Endothelial cell of umbilical vein (primary cell): ENCODE data around the gene NDUFAF2. TPM values are rescaled to one million over a fixed set of nuclear protein-coding genes. Genes with fewer than 3 reads are reported as not detected.

ENCODE experiments used
- BruUV-seq: library from RNA; stranded (reverse); fragments of 400-500 nt; replicated peaks from 2 replicates; lab custom pipeline; 2021; lab: Mats Ljungman, UMichigan
- CTCF ChIA-PET: fragments of 300-600, 350-600 bp; sonication (Branson Sonifier 250); formaldehyde crosslinking; loops from one replicate; lab custom pipeline; 2021; ENCODE audit warnings: antibody characterized with exemption, inconsistent platforms; lab: Charles Lee
- POLR2A ChIA-PET: fragments of 300-600, 350-600 bp; sonication (Branson Sonifier 250); formaldehyde crosslinking; loops from one replicate; lab custom pipeline; 2021; ENCODE audit warnings: antibody characterized with exemption, inconsistent platforms; lab: Charles Lee
- DNase-seq: peaks from one replicate; pipeline ENCODE4 v3.0.0-alpha.2; 2011; ENCODE audit warnings: low read depth, low spot score
- FAIRE-seq: peaks from 2 replicates; lab custom pipeline; 2011; peaks lifted over from hg19 to GRCh38; lab: Jason Lieb, UNC
- H2AFZ ChIP-seq: 2 replicates; pipeline ENCODE4 v1.6.0; 2012; ENCODE audit warnings: low read depth, low read length, control low read depth, inconsistent platforms
- H3K27ac ChIP-seq: 2 replicates; pipeline ENCODE4 v1.5.1; 2011; ENCODE audit warnings: low read depth, mild to moderate bottlenecking, control low read depth, low read length, moderate library complexity; ENCODE audit not compliant: insufficient read depth
- H3K27me3 ChIP-seq, 2 experiments: 2 replicates each; pipeline versions ENCODE4 v1.6.0 to v1.6.1; 2011; ENCODE audit warnings: low read length in 2 of 2, mixed read lengths in 1 of 2; ENCODE audit not compliant: control insufficient read depth in 2 of 2, insufficient read depth in 2 of 2
- H3K36me3 ChIP-seq, 2 experiments: 2 replicates in 1 of 2; 3 replicates in 1 of 2; pipeline ENCODE4 v1.5.1; 2011; ENCODE audit warnings: low read length in 2 of 2, mild to moderate bottlenecking in 1 of 2, moderate library complexity in 1 of 2; ENCODE audit not compliant: control insufficient read depth in 2 of 2, insufficient read depth in 2 of 2; ENCODE audit errors: extremely low read depth in 1 of 2
- H3K4me1 ChIP-seq: 3 replicates; pipeline ENCODE4 v1.5.1; 2011; ENCODE audit warnings: mild to moderate bottlenecking, low read length; ENCODE audit not compliant: control insufficient read depth, insufficient read depth; ENCODE audit errors: extremely low read depth
- H3K4me2 ChIP-seq: 2 replicates; pipeline ENCODE4 v1.6.1; 2011; ENCODE audit warnings: low read length, control low read depth, mixed read lengths; ENCODE audit not compliant: insufficient read depth
- H3K4me3 ChIP-seq, 3 experiments: fragments of 200-600 bp in 1 of 3; sonication (generic), shearing (Covaris generic) in 1 of 3; replicated peaks in 1 of 3; 2 replicates each; pipeline ENCODE4 v1.5.1; 2011 to 2016; ENCODE audit warnings: control low read depth in 3 of 3, low read length in 3 of 3, mild to moderate bottlenecking in 2 of 3, inconsistent platforms in 1 of 3, low read depth in 1 of 3, moderate library complexity in 1 of 3; ENCODE audit not compliant: insufficient read depth in 1 of 3
- H3K79me2 ChIP-seq: 2 replicates; pipeline ENCODE4 v1.6.0; 2012; ENCODE audit warnings: low read length, inconsistent platforms; ENCODE audit not compliant: control insufficient read depth, insufficient read depth
- H3K9ac ChIP-seq: replicated peaks from 2 replicates; pipeline ENCODE3; 2011; ENCODE audit warnings: low read length, control low read depth; ENCODE audit not compliant: insufficient read depth; ENCODE audit errors: extremely low read depth
- H3K9me1 ChIP-seq: replicated peaks from 3 replicates; pipeline ENCODE4 v1.6.0; 2011; ENCODE audit warnings: mild to moderate bottlenecking, low read length; ENCODE audit not compliant: control insufficient read depth, insufficient read depth; ENCODE audit errors: extremely low read depth
- H3K9me3 ChIP-seq: replicated peaks from 2 replicates; pipeline ENCODE4 v1.5.1; 2012; ENCODE audit warnings: low read length, inconsistent platforms; ENCODE audit not compliant: control insufficient read depth, insufficient read depth
- H4K20me1 ChIP-seq: replicated peaks from 2 replicates; pipeline ENCODE3; 2011; ENCODE audit warnings: mild to moderate bottlenecking, low read length; ENCODE audit not compliant: control insufficient read depth, insufficient read depth; ENCODE audit errors: extremely low read depth
- EZH2 ChIP-seq: IDR thresholded peaks from 2 replicates; pipeline ENCODE4 v1.6.1; 2012; ENCODE audit warnings: borderline replicate concordance, low read depth, mild to moderate bottlenecking, moderate library complexity, low read length, inconsistent platforms; ENCODE audit not compliant: severe bottlenecking
- FOS ChIP-seq: IDR thresholded peaks from 2 replicates; pipeline ENCODE4 v1.6.1; 2011; ENCODE audit warnings: mild to moderate bottlenecking, low read length, moderate library complexity, borderline replicate concordance; ENCODE audit not compliant: insufficient read depth
- GATA2 ChIP-seq: IDR thresholded peaks from 2 replicates; pipeline ENCODE4 v1.7.0; 2011; ENCODE audit warnings: low read depth, mild to moderate bottlenecking, moderate library complexity, mixed read lengths, low read length; ENCODE audit not compliant: insufficient read length, insufficient read depth
- JUN ChIP-seq: IDR thresholded peaks from 2 replicates; pipeline ENCODE4 v1.6.1; 2011; ENCODE audit warnings: borderline replicate concordance, low read depth; ENCODE audit not compliant: insufficient read length, insufficient read depth
- MYC ChIP-seq: IDR thresholded peaks from one replicate; pipeline ENCODE4 v1.6.1; 2011; ENCODE audit warnings: mild to moderate bottlenecking, low read depth, low read length
- POLR2A ChIP-seq: IDR thresholded peaks from 2 replicates; pipeline ENCODE4 v1.6.1; 2012; ENCODE audit warnings: low read depth, mild to moderate bottlenecking, control low read depth, low read length
- POLR2AphosphoS5 ChIP-seq: IDR thresholded peaks from 2 replicates; pipeline ENCODE4 v1.6.1; 2012; ENCODE audit warnings: low read depth, mild to moderate bottlenecking, control low read depth, low read length, moderate library complexity; ENCODE audit not compliant: insufficient read depth
- dilution Hi-C: fragments of 300-500 bp; cut with MboI; formaldehyde crosslinking; loops from one replicate; pipeline ENCODE4 v1.15.0; 2019; ENCODE audit warnings: low sequenced_read_pairs; ENCODE audit not compliant: extremely low pct_ligation_motif_present
- intact Hi-C: fragments of 100-400 bp; cut with micrococcal nuclease; formaldehyde crosslinking; loops from one replicate; pipeline ENCODE4 v1.10.0; 2022
- polyA plus RNA-seq, 4 experiments: library from polyadenylated mRNA; depleted of rRNA in 3 of 4; stranded (reverse) in 3 of 4; unstranded in 1 of 4; fragments of >200 nt; gene quantifications; 2 replicates each; pipeline versions ENCODE4 v1.2.1 to v1.2.3, GENCODE V29; 2011 to 2012; ENCODE audit warnings: missing spikeins in 1 of 4
- total RNA-seq: library from RNA; stranded (reverse); gene quantifications from 2 replicates; pipeline ENCODE4 v1.2.3, GENCODE V29; 2021
- TF ChIP-seq, protein P1 (sequence below), 2 donors: IDR thresholded peaks; 1 replicate in 1 of 2; 2 replicates in 1 of 2; pipeline ENCODE4 v1.5.1; 2011; ENCODE audit warnings: low read length in 2 of 2, mild to moderate bottlenecking in 2 of 2, moderate library complexity in 2 of 2, control low read depth in 1 of 2, inconsistent platforms in 1 of 2, low read depth in 1 of 2; ENCODE audit not compliant: insufficient read depth in 1 of 2; ENCODE audit errors: extremely low read depth in 1 of 2
- TF ChIP-seq, protein P2 (sequence below): IDR thresholded peaks from 2 replicates; pipeline ENCODE4 v1.6.1; 2011; ENCODE audit not compliant: insufficient read depth, insufficient read length

NDUFAF2 gene
- total and polyA plus RNA-seq, 2 donors (not counting 3 experiments of a cell fraction or from before 2014, with no cell fraction given) = 10.7 to 39.9 TPM

- Histone ChIP-seq H3K9ac (no peak overlapping the region), H3K36me3 (no peaks in the 10 kb centered on the region), H3K79me2 (no peaks in the 10 kb centered on the region), H3K27me3 (no peaks in the 10 kb centered on the region), H3K27ac (no peak overlapping the region), H3K9me3 (no peaks in the 10 kb centered on the region), H3K4me1 (no peaks in the 10 kb centered on the region), H3K4me2 (no peak overlapping the region), H2AFZ (no peak overlapping the region), H4K20me1 (no peaks in the 10 kb centered on the region), H3K9me1 (no peaks in the 10 kb centered on the region), H3K4me3 (no peak overlapping the region)
- TF ChIP-seq FOS (no peak), POLR2AphosphoS5 (no peak), EZH2 (no peak), JUN (no peak), POLR2A (no peak), MYC (no peak), GATA2 (no peak)
- TF ChIP-seq, protein P1, sequence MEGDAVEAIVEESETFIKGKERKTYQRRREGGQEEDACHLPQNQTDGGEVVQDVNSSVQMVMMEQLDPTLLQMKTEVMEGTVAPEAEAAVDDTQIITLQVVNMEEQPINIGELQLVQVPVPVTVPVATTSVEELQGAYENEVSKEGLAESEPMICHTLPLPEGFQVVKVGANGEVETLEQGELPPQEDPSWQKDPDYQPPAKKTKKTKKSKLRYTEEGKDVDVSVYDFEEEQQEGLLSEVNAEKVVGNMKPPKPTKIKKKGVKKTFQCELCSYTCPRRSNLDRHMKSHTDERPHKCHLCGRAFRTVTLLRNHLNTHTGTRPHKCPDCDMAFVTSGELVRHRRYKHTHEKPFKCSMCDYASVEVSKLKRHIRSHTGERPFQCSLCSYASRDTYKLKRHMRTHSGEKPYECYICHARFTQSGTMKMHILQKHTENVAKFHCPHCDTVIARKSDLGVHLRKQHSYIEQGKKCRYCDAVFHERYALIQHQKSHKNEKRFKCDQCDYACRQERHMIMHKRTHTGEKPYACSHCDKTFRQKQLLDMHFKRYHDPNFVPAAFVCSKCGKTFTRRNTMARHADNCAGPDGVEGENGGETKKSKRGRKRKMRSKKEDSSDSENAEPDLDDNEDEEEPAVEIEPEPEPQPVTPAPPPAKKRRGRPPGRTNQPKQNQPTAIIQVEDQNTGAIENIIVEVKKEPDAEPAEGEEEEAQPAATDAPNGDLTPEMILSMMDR (IDR thresholded peaks at IDR 0.05; ENCODE audit: extremely low read depth in 1 of 2, insufficient read depth in 1 of 2, low read depth in 1 of 2, low read length in 2 of 2) = no peak
- TF ChIP-seq, protein P2, sequence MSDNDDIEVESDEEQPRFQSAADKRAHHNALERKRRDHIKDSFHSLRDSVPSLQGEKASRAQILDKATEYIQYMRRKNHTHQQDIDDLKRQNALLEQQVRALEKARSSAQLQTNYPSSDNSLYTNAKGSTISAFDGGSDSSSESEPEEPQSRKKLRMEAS = no peak
- BruUV-seq = no TSS peak
- no peak for FAIRE-seq
- ChIA-PET CTCF (interaction anchor here (1.1 kb wide), 1 partner anchor 13 kb away, joined by 4 read pairs; no protein-coding TSS in a partner anchor), POLR2A (no interaction called here)
- DNase-seq = no peak
- dilution Hi-C loops (no loop called here), intact Hi-C loops (no loop called here)
Observed at GRCh38 chr5:61076626-61077025, 131.6 kb downstream of the NDUFAF2 start.
